ENCODE measurements around the gene MMP27.

GRCh38 chr11:102680945-102681344 is 24.6 kb downstream of the MMP27 start:
- TF ChIP-seq ZNF274 (IDR thresholded peaks at IDR 0.05; ENCODE audit: low read depth, low read length), result no peak
- no peak for TF ChIP-seq CTCF (IDR thresholded peaks at IDR 0.05 in 2 of 3, conservative IDR thresholded peaks at IDR 0.05 in 1 of 3; ENCODE audit: borderline replicate concordance in 1 of 3, insufficient read depth in 1 of 3, low read depth in 2 of 3, low read length in 2 of 3)
- no peak for TF ChIP-seq YY1 (IDR thresholded peaks at IDR 0.05; ENCODE audit: extremely low read depth, insufficient replicate concordance, low read depth, low read length)
- TF ChIP-seq POLR2AphosphoS5 (IDR thresholded peaks at IDR 0.05; ENCODE audit: low read depth, low read length), result no peak
